ENCODE results near the gene FAM240B. TPM values are rescaled to one million over a fixed set of nuclear protein-coding genes. Genes with fewer than 3 reads are reported as not detected.

The FAM240B gene
- total and polyA plus RNA-seq, 4 donors = not detected

- 68% methylated on average over 10 of the region's 10 CpGs for WGBS
- H3K9me3 ChIP-seq (ENCODE audit: control insufficient read depth in 4 of 4, low read length in 3 of 4) = no peaks in the 10 kb centered on the region
- no peak for DNase-seq (ENCODE audit: low spot score)
- H3K9ac ChIP-seq (ENCODE audit: low read depth in 1 of 2, low read length in 2 of 2) = no peak overlapping the region
- no peaks in the 10 kb centered on the region for H3K36me3 ChIP-seq (ENCODE audit: control insufficient read depth in 4 of 4, insufficient read depth in 3 of 4, low read depth in 1 of 4, low read length in 3 of 4)
- no peaks in the 10 kb centered on the region for H3K27me3 ChIP-seq (ENCODE audit: control insufficient read depth in 4 of 4, insufficient read depth in 4 of 4, low read length in 3 of 4)
- peaks cover 0 to 3% (median 0%) of the 10 kb centered on the region in 4 donors for H3K4me1 ChIP-seq (ENCODE audit: control insufficient read depth in 4 of 4, insufficient read depth in 4 of 4, low read length in 3 of 4)
- no peak overlapping the region for H3K4me3 ChIP-seq (ENCODE audit: low read depth in 1 of 3, low read length in 3 of 3)
- no peak overlapping the region for H3K27ac ChIP-seq (ENCODE audit: low read depth in 1 of 2, low read length in 2 of 2)
- no peak for TF ChIP-seq FOXA2 (IDR thresholded peaks at IDR 0.05)
These were observed 51.0 kb downstream of the FAM240B start for GRCh38 chr9:38668791-38669466.

DNA sequence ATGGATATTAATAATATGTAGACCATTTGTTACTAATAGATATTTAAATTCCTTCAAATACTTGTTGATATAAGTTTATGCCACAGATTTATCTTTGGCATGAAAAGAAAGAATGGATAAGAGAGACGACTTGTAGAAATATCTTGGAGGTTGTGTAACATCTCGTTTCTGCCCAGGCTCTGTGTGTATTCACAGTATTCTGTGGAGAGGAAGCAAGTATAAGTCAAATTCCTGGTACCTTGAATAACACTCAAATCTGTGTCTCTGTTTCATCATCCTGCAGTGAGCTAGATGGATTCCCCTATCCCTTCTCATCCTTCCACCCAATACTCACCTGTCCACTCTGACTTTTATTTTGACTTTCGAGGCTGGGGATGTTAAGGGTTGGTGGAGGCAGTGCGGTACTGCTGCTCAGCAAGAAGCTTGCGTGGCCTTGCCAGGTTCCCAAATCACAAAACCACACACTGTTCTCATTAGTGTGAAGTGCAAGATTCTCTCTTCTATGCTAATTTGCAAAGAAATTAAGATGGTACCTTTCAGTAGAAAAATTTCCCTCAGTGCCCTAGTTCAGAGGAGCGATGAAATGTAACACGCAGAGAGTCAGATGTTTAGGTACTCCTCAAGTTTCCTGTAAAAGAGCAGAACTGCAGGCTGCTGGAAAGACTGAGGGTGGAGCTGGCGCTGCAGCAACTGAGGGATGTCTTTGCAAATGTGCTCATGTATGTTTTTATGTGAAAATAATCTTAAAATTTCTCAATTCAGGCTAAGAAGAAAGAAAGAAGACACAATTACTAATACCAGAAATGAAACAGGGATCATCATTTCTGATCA is 57.0 kb downstream of the FAM240B start:
- Histone ChIP-seq H3K4me3 (ENCODE audit: low read depth in 1 of 3, low read length in 3 of 3) (no peak overlapping the region), H3K9me3 (ENCODE audit: control insufficient read depth in 4 of 4, low read length in 3 of 4) (no peaks in the 10 kb centered on the region), H3K4me1 (ENCODE audit: control insufficient read depth in 4 of 4, insufficient read depth in 4 of 4, low read length in 3 of 4) (no peaks in the 10 kb centered on the region), H3K27ac (ENCODE audit: low read depth in 1 of 2, low read length in 2 of 2) (no peak overlapping the region), H3K27me3 (ENCODE audit: control insufficient read depth in 4 of 4, insufficient read depth in 4 of 4, low read length in 3 of 4) (no peaks in the 10 kb centered on the region), H3K36me3 (ENCODE audit: control insufficient read depth in 4 of 4, insufficient read depth in 3 of 4, low read depth in 1 of 4, low read length in 3 of 4) (no peaks in the 10 kb centered on the region), H3K9ac (ENCODE audit: low read depth in 1 of 2, low read length in 2 of 2) (no peak overlapping the region)
- TF ChIP-seq, protein P1, sequence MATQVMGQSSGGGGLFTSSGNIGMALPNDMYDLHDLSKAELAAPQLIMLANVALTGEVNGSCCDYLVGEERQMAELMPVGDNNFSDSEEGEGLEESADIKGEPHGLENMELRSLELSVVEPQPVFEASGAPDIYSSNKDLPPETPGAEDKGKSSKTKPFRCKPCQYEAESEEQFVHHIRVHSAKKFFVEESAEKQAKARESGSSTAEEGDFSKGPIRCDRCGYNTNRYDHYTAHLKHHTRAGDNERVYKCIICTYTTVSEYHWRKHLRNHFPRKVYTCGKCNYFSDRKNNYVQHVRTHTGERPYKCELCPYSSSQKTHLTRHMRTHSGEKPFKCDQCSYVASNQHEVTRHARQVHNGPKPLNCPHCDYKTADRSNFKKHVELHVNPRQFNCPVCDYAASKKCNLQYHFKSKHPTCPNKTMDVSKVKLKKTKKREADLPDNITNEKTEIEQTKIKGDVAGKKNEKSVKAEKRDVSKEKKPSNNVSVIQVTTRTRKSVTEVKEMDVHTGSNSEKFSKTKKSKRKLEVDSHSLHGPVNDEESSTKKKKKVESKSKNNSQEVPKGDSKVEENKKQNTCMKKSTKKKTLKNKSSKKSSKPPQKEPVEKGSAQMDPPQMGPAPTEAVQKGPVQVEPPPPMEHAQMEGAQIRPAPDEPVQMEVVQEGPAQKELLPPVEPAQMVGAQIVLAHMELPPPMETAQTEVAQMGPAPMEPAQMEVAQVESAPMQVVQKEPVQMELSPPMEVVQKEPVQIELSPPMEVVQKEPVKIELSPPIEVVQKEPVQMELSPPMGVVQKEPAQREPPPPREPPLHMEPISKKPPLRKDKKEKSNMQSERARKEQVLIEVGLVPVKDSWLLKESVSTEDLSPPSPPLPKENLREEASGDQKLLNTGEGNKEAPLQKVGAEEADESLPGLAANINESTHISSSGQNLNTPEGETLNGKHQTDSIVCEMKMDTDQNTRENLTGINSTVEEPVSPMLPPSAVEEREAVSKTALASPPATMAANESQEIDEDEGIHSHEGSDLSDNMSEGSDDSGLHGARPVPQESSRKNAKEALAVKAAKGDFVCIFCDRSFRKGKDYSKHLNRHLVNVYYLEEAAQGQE (IDR thresholded peaks at IDR 0.05) = no peak
- no peak for TF ChIP-seq HNF4G (IDR thresholded peaks at IDR 0.05)
- no peak for TF ChIP-seq FOXA1 (IDR thresholded peaks at IDR 0.05)
- peak; percentile 34 to 57 for TF ChIP-seq RAD21 (IDR thresholded peaks at IDR 0.05)
- no peak for TF ChIP-seq MAX (IDR thresholded peaks at IDR 0.05)
- no peak for TF ChIP-seq SP1 (IDR thresholded peaks at IDR 0.05)
- TF ChIP-seq CTCF (IDR thresholded peaks at IDR 0.05; ENCODE audit: low read depth, low read length, missing input control) = peak; percentile 8
- DNase-seq (ENCODE audit: low spot score) = no peak
- WGBS = 62% methylated on average over 8 of the region's 8 CpGs

DNA sequence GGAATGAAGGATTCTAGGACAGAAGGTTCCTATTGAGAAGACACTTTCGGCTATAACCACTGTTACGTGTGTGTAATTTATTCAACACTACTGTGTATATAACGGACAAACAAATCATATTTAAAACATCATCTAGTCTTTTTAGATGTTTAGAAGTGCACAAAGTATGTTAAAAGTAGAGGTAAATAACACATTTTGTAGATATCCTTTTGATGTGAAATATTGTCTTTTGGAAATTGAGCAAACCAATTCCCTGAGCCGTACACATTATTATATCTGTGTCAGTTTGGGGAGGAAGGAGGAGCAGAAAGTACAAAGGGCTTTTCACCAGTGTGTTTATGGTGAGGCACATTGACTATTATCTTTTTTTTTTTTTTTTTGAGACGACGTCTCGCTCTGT is 60.4 kb downstream of the FAM240B start:
- Histone ChIP-seq H3K36me3 (ENCODE audit: control insufficient read depth in 4 of 4, insufficient read depth in 3 of 4, low read depth in 1 of 4, low read length in 3 of 4) (no peaks in the 10 kb centered on the region), H3K27ac (ENCODE audit: low read depth in 1 of 2, low read length in 2 of 2) (no peak overlapping the region), H3K4me1 (ENCODE audit: control insufficient read depth in 4 of 4, insufficient read depth in 4 of 4, low read length in 3 of 4) (no peaks in the 10 kb centered on the region), H3K9me3 (ENCODE audit: control insufficient read depth in 4 of 4, low read length in 3 of 4) (no peaks in the 10 kb centered on the region), H3K27me3 (ENCODE audit: control insufficient read depth in 4 of 4, insufficient read depth in 4 of 4, low read length in 3 of 4) (no peaks in the 10 kb centered on the region), H3K9ac (ENCODE audit: low read depth in 1 of 2, low read length in 2 of 2) (no peak overlapping the region), H3K4me3 (ENCODE audit: low read depth in 1 of 3, low read length in 3 of 3) (no peak overlapping the region)
- WGBS = 90% methylated on average over 7 of the region's 7 CpGs
- DNase-seq (ENCODE audit: low spot score) = no peak
- no peak for TF ChIP-seq CTCF (IDR thresholded peaks at IDR 0.05; ENCODE audit: low read depth, low read length, missing input control)
- TF ChIP-seq NR2F2 (IDR thresholded peaks at IDR 0.05) = no peak
- no peak for TF ChIP-seq GABPA (IDR thresholded peaks at IDR 0.05 in 1 of 2, conservative IDR thresholded peaks at IDR 0.05 in 1 of 2)
- TF ChIP-seq YY1 (IDR thresholded peaks at IDR 0.05) = no peak
- TF ChIP-seq, protein P2, sequence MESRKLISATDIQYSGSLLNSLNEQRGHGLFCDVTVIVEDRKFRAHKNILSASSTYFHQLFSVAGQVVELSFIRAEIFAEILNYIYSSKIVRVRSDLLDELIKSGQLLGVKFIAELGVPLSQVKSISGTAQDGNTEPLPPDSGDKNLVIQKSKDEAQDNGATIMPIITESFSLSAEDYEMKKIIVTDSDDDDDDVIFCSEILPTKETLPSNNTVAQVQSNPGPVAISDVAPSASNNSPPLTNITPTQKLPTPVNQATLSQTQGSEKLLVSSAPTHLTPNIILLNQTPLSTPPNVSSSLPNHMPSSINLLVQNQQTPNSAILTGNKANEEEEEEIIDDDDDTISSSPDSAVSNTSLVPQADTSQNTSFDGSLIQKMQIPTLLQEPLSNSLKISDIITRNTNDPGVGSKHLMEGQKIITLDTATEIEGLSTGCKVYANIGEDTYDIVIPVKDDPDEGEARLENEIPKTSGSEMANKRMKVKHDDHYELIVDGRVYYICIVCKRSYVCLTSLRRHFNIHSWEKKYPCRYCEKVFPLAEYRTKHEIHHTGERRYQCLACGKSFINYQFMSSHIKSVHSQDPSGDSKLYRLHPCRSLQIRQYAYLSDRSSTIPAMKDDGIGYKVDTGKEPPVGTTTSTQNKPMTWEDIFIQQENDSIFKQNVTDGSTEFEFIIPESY (IDR thresholded peaks at IDR 0.05) = no peak
- TF ChIP-seq MAX (IDR thresholded peaks at IDR 0.05) = no peak
- no peak for TF ChIP-seq SP1 (IDR thresholded peaks at IDR 0.05)
- TF ChIP-seq HNF4G (IDR thresholded peaks at IDR 0.05) = no peak
- no peak for TF ChIP-seq RAD21 (IDR thresholded peaks at IDR 0.05)
- no peak for TF ChIP-seq EGR1 (IDR thresholded peaks at IDR 0.05; ENCODE audit: low read depth in 2 of 2)
- TF ChIP-seq JUND (IDR thresholded peaks at IDR 0.05) = no peak
- no peak for TF ChIP-seq RXRA (IDR thresholded peaks at IDR 0.05)
- TF ChIP-seq FOXA1 (IDR thresholded peaks at IDR 0.05) = no peak

All from liver (tissue), 9 donors.